D341Med (cell line): ENCODE data around the gene DLL1.
"Not testable (repeated sequence)": the region's sequence is repeated elsewhere in the genome, so short reads cannot be mapped to it uniquely, and the experiment has no call there.

Experiments used
- DNase-seq: peaks from one replicate; pipeline ENCODE4 v3.0.0; 2012; ENCODE audit warnings: low spot score

The DLL1 gene

GRCh38 chr6:170290296-170291128, at the start of gene DLL1:
Gene DLL1, minus strand, starts transcription at chr6:170291078. Its CDS starts 939 bp downstream, at chr6:170290139.
- peak; percentile 86 for DNase-seq

DNA sequence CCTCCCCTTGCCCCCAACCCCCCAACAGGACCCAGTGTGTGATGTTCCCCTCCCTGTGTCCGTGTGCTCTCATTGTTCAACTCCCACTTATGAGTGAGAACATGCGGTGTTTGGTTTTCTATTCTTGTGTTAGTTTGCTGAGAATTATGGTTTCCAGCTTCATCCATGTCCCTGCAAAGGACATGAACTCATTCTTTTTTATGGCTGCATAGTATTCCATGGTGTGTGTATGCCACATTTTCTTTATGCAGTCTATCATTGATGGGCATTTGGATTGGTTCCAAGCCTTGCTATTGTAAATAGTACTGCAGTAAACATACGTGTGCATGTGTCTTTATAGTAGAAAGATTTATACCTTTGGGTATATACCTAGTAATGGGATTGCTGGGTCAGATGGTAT, 44.3 kb upstream of the DLL1 start:
- not testable (repeated sequence) for DNase-seq

GRCh38 chr6:170329321-170329720, 38.4 kb upstream of the DLL1 start:
- no peak for DNase-seq

- no peak for DNase-seq
Measured at GRCh38 chr6:170317718-170318117, 26.8 kb upstream of the DLL1 start.

GRCh38 chr6:170317076-170317475, 26.2 kb upstream of the DLL1 start:
- no peak for DNase-seq

DNA sequence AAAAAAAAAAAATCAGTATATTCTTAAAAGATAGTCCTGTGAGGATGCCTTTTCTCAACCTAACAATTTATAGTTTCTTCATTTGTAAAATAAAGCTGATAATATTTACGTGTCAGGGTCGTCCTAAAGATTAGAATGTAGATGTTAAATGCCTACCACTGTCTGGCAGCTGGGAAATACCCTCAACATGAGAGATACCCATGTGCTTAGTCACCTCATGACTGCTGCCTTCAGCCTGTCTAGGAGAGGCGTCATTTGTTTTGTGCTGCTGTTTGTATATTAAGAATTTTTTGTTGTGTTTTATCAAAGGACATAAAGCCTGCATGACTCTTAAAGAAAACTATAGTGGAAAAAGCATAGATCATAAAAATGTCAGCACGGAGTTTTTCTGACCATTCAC, 25.2 kb upstream of the DLL1 start:
- DNase-seq, result no peak

DNA sequence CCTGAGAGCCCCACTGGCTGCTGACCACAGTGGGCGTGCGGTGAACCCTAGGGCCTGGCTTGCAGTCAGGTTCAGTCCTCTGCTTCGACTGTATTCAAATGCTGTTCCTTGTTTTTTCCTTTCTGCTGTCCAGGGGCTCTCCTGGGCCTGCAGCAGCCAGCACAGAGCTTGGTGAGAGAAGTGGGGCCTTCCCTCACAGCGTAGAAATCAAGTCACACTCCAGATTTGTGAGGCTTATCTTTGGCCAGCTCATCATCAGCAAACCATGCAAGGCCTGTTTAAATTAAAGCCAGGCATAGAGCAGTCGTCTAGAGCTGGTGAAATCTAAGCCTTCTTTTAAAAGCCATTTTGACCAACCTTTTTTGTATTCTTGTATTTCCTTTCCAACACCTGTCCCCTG, 24.1 kb upstream of the DLL1 start:
- no peak for DNase-seq

DNA sequence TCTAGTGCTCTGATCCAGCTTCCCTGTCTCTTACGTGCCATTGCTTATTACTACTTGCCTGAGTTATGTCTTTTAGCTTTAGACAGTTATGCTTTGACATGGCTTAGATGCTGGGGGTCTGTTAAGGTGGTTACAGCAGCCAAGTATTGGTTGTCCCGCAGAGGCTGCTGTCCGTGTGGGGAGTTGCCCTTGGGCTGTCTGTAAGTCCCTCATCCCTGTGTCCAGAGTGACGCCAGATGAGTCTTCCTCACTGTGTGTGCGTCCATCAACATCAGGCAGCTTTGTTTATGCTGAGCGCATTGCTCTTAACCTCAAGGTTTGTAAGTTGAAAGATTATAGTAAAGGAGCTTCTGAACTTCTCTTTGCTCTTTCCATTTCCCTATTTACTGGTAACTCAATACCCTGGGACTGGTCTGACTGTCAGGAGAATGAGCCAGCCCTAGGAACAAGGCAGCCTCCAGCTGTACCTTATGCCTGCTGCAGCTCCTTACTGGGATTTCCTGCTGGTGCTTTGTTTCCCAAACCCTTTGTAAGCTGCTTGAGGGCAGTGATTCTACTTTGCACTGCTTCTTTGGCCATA, 22.9 kb upstream of the DLL1 start:
- DNase-seq, result no peak

DNA sequence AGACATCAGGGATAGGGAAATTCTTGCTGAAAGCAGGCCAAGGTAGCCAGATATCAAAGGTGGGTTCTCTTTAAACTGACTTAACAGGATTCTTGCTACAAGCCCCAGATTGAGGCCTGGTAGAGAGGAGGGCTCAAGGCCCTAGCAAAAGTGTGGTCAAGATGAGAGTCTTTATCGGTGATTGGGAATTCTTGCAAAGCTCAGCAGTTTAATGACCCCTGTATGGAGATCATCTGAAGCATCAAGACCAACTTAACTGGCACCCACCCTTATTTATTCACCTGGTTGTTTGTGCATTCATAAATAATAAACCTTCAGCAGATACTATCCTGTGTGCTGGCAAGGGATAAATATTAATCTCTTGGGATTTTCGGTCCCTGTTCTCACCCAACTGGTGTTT, 22.0 kb upstream of the DLL1 start:
- DNase-seq, result no peak

DNA sequence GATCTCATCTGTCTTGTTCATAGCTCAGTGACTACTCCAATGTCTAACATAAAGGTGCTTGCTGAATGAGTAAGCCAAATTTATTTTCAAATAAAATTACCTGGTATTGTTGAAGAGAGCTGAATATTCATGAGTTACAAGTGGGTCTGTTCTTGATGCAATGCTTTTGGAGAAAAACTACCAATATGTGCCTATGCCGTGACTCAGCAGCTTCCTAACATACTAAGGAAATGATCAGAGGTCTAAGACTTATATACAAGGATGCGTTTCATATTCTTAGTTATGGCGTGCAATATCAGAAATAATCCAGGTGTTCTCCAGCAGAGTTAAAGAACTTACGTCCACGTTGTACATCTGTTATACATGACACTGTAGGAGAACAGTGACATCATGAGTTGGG, 20.8 kb upstream of the DLL1 start:
- no peak for DNase-seq

DNA sequence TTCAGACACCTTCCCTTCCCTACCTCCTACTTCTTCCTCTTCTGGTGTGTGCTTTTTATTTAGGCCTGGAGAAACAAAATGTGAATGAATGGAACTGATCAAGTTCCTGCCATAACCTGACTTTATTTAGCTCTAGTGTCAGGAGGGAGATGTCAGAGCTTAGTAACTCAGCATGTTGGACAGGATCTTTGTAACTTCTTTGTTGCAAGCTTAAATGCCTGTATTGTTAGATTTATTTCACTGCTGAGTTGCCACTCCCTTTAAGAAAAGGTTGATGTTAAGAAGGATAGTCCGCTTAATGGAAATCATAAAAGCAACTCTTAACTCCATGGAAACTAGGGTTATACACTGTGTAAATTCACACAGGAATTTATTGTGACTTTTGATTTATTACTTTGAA, 17.9 kb upstream of the DLL1 start:
- DNase-seq, result no peak

DNA sequence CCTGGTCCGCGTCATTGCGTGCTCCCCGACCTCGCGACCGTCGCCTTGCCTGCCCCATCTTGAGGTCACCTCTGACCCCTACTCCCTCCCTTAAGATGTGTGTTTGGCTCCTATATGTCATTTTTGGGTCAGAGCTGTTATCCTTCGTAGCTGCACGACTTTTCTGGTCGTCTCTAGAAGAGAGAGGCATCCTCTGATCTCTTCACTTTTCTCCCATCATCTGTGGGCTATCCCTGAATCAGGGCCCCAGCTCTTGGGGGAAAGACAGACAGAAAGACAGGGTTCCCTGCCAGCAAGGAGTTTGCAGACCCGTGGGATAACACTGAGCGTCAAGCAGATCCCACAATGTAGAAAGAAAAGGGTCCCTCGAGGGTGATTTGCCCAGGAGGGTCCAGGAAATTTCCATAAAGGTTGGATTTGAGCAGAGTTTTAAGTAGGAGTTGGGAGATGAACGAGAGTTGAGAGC, 16.2 kb upstream of the DLL1 start:
- DNase-seq, result no peak

- peak; percentile 99 for DNase-seq
Measured at GRCh38 chr6:170306324-170307079, 15.6 kb upstream of the DLL1 start, which contains the start of gene FAM120B. Gene FAM120B, plus strand, starts transcription at chr6:170306758. Its CDS starts 10,633 bp downstream, at chr6:170317391.

DNA sequence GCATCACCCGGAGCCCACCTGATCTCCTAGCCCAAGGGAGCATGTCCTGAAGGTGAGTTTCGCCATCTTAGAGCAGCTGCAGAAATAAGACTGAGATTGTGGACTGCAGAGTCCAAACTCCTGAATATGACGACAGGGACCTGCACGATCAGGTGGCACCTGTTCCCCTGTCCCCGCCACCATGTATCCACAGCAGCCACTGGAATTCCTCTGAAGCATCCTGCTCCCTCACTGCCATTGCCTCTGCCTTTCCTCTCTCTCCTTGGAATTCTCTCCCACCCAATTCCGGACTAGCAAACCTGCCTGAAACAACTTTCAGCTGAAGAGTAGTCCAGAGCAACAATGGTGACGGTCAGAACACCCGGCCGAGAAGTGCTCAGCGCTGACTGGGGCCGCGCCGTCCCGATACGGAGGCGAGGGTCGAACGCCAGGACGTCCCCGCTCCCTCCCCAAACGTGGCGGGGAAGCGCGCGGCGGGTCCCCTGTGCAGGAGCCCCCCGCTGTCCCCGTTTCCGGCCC, 15.0 kb upstream of the DLL1 start:
- DNase-seq, result no peak

DNA sequence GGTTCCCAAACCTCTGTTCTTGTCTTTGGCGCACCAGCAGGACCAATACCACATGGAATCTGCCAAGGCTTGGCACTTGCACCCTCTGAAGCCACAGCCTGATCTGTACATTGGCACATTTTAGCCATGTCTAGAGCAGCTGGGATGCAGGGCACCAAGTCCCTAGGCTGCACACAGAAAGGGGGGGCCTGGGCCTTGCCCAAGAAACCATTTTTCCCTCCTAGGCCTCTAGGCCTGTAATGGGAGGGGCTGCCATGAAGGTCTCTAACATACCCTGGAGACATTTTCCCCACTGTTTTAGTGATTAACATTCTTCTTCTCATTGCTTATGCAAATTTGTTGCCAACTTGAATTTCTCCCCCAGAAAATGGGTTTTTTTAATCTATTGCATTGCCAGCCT, 10.3 kb upstream of the DLL1 start:
- DNase-seq, result no peak

GRCh38 chr6:170298688-170299087, 7.8 kb upstream of the DLL1 start:
- no peak for DNase-seq

DNA sequence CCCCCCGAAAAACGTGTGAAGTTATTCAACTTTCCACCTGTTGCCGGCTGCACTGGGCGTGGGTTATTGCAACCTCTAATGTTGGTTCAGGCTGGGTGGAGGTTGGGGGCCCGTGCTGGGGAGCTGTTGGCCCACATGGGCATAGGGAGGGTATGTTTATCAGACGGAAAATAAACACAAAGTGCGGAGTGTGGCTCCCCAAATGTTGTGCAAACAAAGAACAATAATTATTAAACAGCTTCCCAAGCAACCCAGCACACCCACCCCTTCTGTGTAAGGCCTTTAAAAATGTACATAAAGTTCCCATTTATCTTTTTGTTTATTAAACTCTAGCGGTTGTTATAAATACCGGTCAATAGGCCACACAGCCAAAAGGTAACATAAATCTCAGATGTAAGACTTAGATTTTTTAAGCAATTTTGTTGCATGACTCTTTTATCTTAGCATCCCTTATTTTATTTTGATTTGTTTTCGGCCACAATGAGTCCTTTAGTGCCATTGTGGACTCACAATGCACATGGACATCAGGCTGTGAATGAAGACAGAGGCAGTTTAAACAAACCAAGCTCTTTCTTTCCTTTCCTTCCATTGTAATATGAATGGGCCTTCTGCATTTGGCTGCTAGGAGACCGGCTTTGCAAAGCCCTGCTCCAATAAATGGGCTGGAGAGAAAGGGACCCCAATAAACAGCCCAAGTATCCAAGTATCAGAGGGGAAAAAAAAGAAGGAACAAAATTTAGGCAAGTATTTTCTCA, 6.9 kb upstream of the DLL1 start:
- no peak for DNase-seq

- peak; percentile 61 for DNase-seq
Measured at GRCh38 chr6:170296746-170297575, 6.1 kb upstream of the DLL1 start.

- no peak for DNase-seq
Measured at GRCh38 chr6:170296423-170296745, 5.5 kb upstream of the DLL1 start.

GRCh38 chr6:170295510-170296422, 4.9 kb upstream of the DLL1 start:
- DNase-seq, result peak; percentile 74
